Measurements from ENCODE around the gene PHF21B.

- TF ChIP-seq, protein P1, sequence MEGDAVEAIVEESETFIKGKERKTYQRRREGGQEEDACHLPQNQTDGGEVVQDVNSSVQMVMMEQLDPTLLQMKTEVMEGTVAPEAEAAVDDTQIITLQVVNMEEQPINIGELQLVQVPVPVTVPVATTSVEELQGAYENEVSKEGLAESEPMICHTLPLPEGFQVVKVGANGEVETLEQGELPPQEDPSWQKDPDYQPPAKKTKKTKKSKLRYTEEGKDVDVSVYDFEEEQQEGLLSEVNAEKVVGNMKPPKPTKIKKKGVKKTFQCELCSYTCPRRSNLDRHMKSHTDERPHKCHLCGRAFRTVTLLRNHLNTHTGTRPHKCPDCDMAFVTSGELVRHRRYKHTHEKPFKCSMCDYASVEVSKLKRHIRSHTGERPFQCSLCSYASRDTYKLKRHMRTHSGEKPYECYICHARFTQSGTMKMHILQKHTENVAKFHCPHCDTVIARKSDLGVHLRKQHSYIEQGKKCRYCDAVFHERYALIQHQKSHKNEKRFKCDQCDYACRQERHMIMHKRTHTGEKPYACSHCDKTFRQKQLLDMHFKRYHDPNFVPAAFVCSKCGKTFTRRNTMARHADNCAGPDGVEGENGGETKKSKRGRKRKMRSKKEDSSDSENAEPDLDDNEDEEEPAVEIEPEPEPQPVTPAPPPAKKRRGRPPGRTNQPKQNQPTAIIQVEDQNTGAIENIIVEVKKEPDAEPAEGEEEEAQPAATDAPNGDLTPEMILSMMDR (IDR thresholded peaks at IDR 0.05), result no peak
- TF ChIP-seq POLR2A (IDR thresholded peaks at IDR 0.05), result no peak
Measured at GRCh38 chr22:44918166-44918924, 91.5 kb downstream of the PHF21B start.

Measured in uterus (tissue), 2 donors.